H9 (cell line): ENCODE data around the gene IL31. TPM values are rescaled to one million over a fixed set of nuclear protein-coding genes. Genes with fewer than 3 reads are reported as not detected.

Experiments
- DNase-seq: peaks from one replicate; pipeline ENCODE4 v3.0.0-alpha.2; 2017
- H2AFZ ChIP-seq: one replicate; pipeline ENCODE4 v1.6.1; 2013; ENCODE audit warnings: mild to moderate bottlenecking, low read length, control low read depth, moderate library complexity
- H2AK5ac ChIP-seq: 2 replicates; pipeline ENCODE4 v1.6.1; 2013; ENCODE audit warnings: low read length, control low read depth, mixed read lengths; ENCODE audit not compliant: insufficient read length
- H2BK120ac ChIP-seq: one replicate; pipeline ENCODE4 v1.6.1; 2013; ENCODE audit warnings: low read depth, mild to moderate bottlenecking, low read length, control low read depth, inconsistent platforms; ENCODE audit not compliant: poor library complexity, severe bottlenecking
- H2BK12ac ChIP-seq: 2 replicates; pipeline ENCODE4 v1.6.1; 2013; ENCODE audit warnings: low read length, control low read depth, mixed read lengths, low read depth; ENCODE audit not compliant: insufficient read length
- H2BK15ac ChIP-seq: 2 replicates; pipeline ENCODE4 v1.6.1; 2013; ENCODE audit warnings: low read depth, low read length, control low read depth
- H2BK20ac ChIP-seq: one replicate; pipeline ENCODE4 v1.6.1; 2013; ENCODE audit warnings: low read depth, mild to moderate bottlenecking, low read length, control low read depth, inconsistent platforms; ENCODE audit not compliant: poor library complexity, severe bottlenecking
- H2BK5ac ChIP-seq: 2 replicates; pipeline ENCODE4 v1.6.1; 2013; ENCODE audit warnings: low read length, control low read depth, mixed read lengths; ENCODE audit not compliant: insufficient read length
- H3K14ac ChIP-seq: 2 replicates; pipeline ENCODE4 v1.6.1; 2013; ENCODE audit warnings: low read length, control low read depth; ENCODE audit not compliant: insufficient read depth
- H3K18ac ChIP-seq: 2 replicates; pipeline ENCODE4 v1.6.1; 2013; ENCODE audit warnings: low read depth, mild to moderate bottlenecking, mixed read lengths, low read length, control low read depth; ENCODE audit not compliant: insufficient read length
- H3K23ac ChIP-seq: 2 replicates; pipeline ENCODE4 v1.6.1; 2013; ENCODE audit warnings: low read length, control low read depth, mixed read lengths, low read depth; ENCODE audit not compliant: insufficient read length
- H3K23me2 ChIP-seq: 2 replicates; pipeline ENCODE4 v1.6.1; 2013; ENCODE audit warnings: low read depth, mild to moderate bottlenecking, mixed read lengths, low read length, control low read depth; ENCODE audit not compliant: insufficient read length, poor library complexity, severe bottlenecking
- H3K27ac ChIP-seq: 2 replicates; pipeline ENCODE4 v1.5.1; 2013; ENCODE audit warnings: low read length, control low read depth, mixed read lengths, low read depth; ENCODE audit not compliant: insufficient read length
- H3K27me3 ChIP-seq: 2 replicates; pipeline ENCODE4 v1.6.1; 2013; ENCODE audit warnings: low read length, control low read depth, inconsistent platforms; ENCODE audit not compliant: insufficient read depth
- H3K4ac ChIP-seq: 2 replicates; pipeline ENCODE4 v1.6.1; 2013; ENCODE audit warnings: low read depth, mild to moderate bottlenecking, control low read depth, inconsistent platforms, low read length, moderate library complexity
- H3K4me1 ChIP-seq: 2 replicates; pipeline ENCODE4 v1.6.1; 2013; ENCODE audit warnings: low read length, control low read depth, inconsistent platforms; ENCODE audit not compliant: insufficient read depth
- H3K4me2 ChIP-seq: 2 replicates; pipeline ENCODE4 v1.6.1; 2013; ENCODE audit warnings: low read length, control low read depth, mixed read lengths; ENCODE audit not compliant: insufficient read length, insufficient read depth
- H3K56ac ChIP-seq: 2 replicates; pipeline ENCODE4 v1.6.1; 2013; ENCODE audit warnings: low read depth, mild to moderate bottlenecking, mixed read lengths, low read length, control low read depth; ENCODE audit not compliant: insufficient read length
- H3K79me1 ChIP-seq: 2 replicates; pipeline ENCODE4 v1.6.1; 2013; ENCODE audit warnings: low read depth, mild to moderate bottlenecking, moderate library complexity, low read length, control low read depth, inconsistent platforms; ENCODE audit not compliant: insufficient read depth, poor library complexity, severe bottlenecking
- H3K79me2 ChIP-seq: 2 replicates; pipeline ENCODE4 v1.6.1; 2013; ENCODE audit warnings: low read length, control low read depth, inconsistent platforms; ENCODE audit not compliant: insufficient read depth
- H3K9ac ChIP-seq: 2 replicates; pipeline ENCODE4 v1.6.1; 2013; ENCODE audit warnings: low read length, control low read depth, mixed read lengths; ENCODE audit not compliant: insufficient read length; ENCODE audit errors: extremely low read depth
- H3K9me3 ChIP-seq: one replicate; pipeline ENCODE4 v1.6.1; 2013; ENCODE audit warnings: low read depth, low read length, inconsistent platforms; ENCODE audit not compliant: control insufficient read depth
- H3T11ph ChIP-seq: one replicate; pipeline ENCODE4 v1.6.1; 2013; ENCODE audit warnings: mild to moderate bottlenecking, low read length, control low read depth, inconsistent platforms
- H4K20me1 ChIP-seq: one replicate; pipeline ENCODE4 v1.6.1; 2013; ENCODE audit not compliant: control insufficient read depth, insufficient read length, insufficient read depth
- H4K5ac ChIP-seq: 2 replicates; pipeline ENCODE4 v1.6.1; 2013; ENCODE audit warnings: low read depth, mild to moderate bottlenecking, mixed read lengths, low read length, control low read depth; ENCODE audit not compliant: insufficient read length
- H4K8ac ChIP-seq: replicated peaks from 2 replicates; pipeline ENCODE4 v1.6.1; 2013; ENCODE audit warnings: low read length, control low read depth, mixed read lengths, low read depth; ENCODE audit not compliant: insufficient read length
- H4K91ac ChIP-seq: 2 replicates; pipeline ENCODE4 v1.6.1; 2013; ENCODE audit warnings: low read depth, mild to moderate bottlenecking, moderate library complexity, mixed read lengths, low read length, control low read depth; ENCODE audit not compliant: insufficient read length
- H3K27ac Mint-ChIP-seq, 3 experiments: 2 replicates in 2 of 3; 3 replicates in 1 of 3; pipeline ENCODE4 v1.8.0; 2020 to 2021; ENCODE audit warnings: mixed read lengths in 3 of 3, mild to moderate bottlenecking in 1 of 3, moderate library complexity in 1 of 3
- H3K27me3 Mint-ChIP-seq: 2 replicates; pipeline ENCODE4 v1.8.0; 2021; ENCODE audit warnings: low read depth, mild to moderate bottlenecking, moderate library complexity, mixed read lengths
- H3K36me3 Mint-ChIP-seq, 3 experiments: 2 replicates in 2 of 3; 3 replicates in 1 of 3; pipeline ENCODE4 v1.8.0; 2020 to 2021; ENCODE audit warnings: low read depth in 3 of 3, mixed read lengths in 3 of 3; ENCODE audit not compliant: insufficient read depth in 1 of 3
- H3K4me1 Mint-ChIP-seq, 2 experiments: 2 replicates each; pipeline ENCODE4 v1.8.0; 2020; ENCODE audit warnings: mixed read lengths in 2 of 2
- H3K4me3 Mint-ChIP-seq, 2 experiments: 2 replicates in 1 of 2; 3 replicates in 1 of 2; pipeline ENCODE4 v1.8.0; 2020 to 2021; ENCODE audit warnings: mild to moderate bottlenecking in 2 of 2, mixed read lengths in 2 of 2, moderate library complexity in 1 of 2
- H3K9me3 Mint-ChIP-seq, 2 experiments: 2 replicates in 1 of 2; 3 replicates in 1 of 2; pipeline ENCODE4 v1.8.0; 2020; ENCODE audit warnings: mild to moderate bottlenecking in 2 of 2, mixed read lengths in 2 of 2, moderate library complexity in 1 of 2
- WGBS: extraction: QIAGEN DNeasy Blood & Tissue Kit; methylation state at CpG from one replicate; pipeline ENCODE4 v1.1.7; 2013; ENCODE audit warnings: missing lambda C conversion rate, low lambda C conversion rate, mixed read lengths; ENCODE audit not compliant: insufficient read length; ENCODE audit errors: extremely low coverage; 5-methylcytosine and 5-hydroxymethylcytosine counted together
- total RNA-seq: library from RNA; stranded (reverse); gene quantifications from 2 replicates; pipeline ENCODE4 v1.2.1, GENCODE V29; 2021
- TF ChIP-seq, protein P1 (sequence below): fragments of 200-600 bp; sonication (generic); conservative IDR thresholded peaks from 3 replicates; pipeline ENCODE4 v1.8.0; 2021; ENCODE audit warnings: antibody characterized with exemption, mild to moderate bottlenecking

The IL31 gene
- total RNA-seq, 1 experiment from 2014 or later: not detected

DNA sequence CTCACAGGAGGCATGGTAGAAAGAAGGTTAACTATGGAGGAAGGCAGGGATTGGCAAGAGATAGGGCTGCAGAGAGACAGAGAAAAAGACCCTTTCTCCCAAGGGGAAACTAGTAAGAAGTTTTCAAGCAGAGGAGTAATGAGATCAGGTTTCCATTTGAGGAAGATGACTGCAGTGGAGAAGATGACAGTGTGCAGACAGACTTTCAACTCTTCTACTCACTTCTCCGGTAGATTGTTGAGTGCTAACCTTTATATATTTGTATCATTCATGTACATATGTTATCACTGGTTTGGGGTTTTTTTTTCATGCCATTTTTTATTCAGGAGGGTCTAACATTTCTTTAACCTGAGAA, 23.6 kb upstream of the IL31 start:
- H3K4ac ChIP-seq: no peak overlapping the region
- H2BK20ac ChIP-seq: no peak overlapping the region
- no peak overlapping the region for H2AFZ ChIP-seq
- H2BK5ac ChIP-seq: no peak overlapping the region
- no peaks in the 10 kb centered on the region for H3K9me3 ChIP-seq
- no peak overlapping the region for H3T11ph ChIP-seq
- H3K4me2 ChIP-seq: no peak overlapping the region
- Mint-ChIP-seq H3K36me3 (no peaks in the 10 kb centered on the region; a peak in 2 of 7 replicates), H3K4me1 (peaks cover 3 to 8% of the 10 kb centered on the region in 2 experiments; a peak in 3 of 4 replicates), H3K27me3 (peaks cover 31% of the 10 kb centered on the region), H3K9me3 (peaks cover 4 to 10% of the 10 kb centered on the region in 2 experiments), H3K4me3 (no peak overlapping the region), H3K27ac (peak overlapping the region in 1 of 3 experiments; percentile 12; a peak in 1 of 7 replicates)
- H3K14ac ChIP-seq: no peak overlapping the region
- H4K91ac ChIP-seq: no peak overlapping the region
- H2BK15ac ChIP-seq: no peak overlapping the region
- no peak overlapping the region for H2AK5ac ChIP-seq
- H3K23ac ChIP-seq: no peak overlapping the region
- no peak overlapping the region for H3K18ac ChIP-seq
- H4K8ac ChIP-seq: no peak overlapping the region
- H3K27ac ChIP-seq: no peak overlapping the region
- H3K27me3 ChIP-seq: no peaks in the 10 kb centered on the region
- H3K23me2 ChIP-seq: no peaks in the 10 kb centered on the region
- no peak overlapping the region for H4K5ac ChIP-seq
- WGBS: no CpG with 5 or more reads among the region's 1 CpG
- H3K56ac ChIP-seq: no peak overlapping the region
- no peak overlapping the region for H3K9ac ChIP-seq
- H2BK120ac ChIP-seq: no peak overlapping the region
- H3K4me1 ChIP-seq: peaks cover 2% of the 10 kb centered on the region
- no peaks in the 10 kb centered on the region for H3K79me1 ChIP-seq
- H2BK12ac ChIP-seq: no peak overlapping the region
- DNase-seq: no peak
- no peaks in the 10 kb centered on the region for H3K79me2 ChIP-seq
- TF ChIP-seq, protein P1, sequence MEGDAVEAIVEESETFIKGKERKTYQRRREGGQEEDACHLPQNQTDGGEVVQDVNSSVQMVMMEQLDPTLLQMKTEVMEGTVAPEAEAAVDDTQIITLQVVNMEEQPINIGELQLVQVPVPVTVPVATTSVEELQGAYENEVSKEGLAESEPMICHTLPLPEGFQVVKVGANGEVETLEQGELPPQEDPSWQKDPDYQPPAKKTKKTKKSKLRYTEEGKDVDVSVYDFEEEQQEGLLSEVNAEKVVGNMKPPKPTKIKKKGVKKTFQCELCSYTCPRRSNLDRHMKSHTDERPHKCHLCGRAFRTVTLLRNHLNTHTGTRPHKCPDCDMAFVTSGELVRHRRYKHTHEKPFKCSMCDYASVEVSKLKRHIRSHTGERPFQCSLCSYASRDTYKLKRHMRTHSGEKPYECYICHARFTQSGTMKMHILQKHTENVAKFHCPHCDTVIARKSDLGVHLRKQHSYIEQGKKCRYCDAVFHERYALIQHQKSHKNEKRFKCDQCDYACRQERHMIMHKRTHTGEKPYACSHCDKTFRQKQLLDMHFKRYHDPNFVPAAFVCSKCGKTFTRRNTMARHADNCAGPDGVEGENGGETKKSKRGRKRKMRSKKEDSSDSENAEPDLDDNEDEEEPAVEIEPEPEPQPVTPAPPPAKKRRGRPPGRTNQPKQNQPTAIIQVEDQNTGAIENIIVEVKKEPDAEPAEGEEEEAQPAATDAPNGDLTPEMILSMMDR: no peak
- no peaks in the 10 kb centered on the region for H4K20me1 ChIP-seq
